Measurements from ENCODE around the gene SIGLEC10. TPM values are rescaled to one million over a fixed set of nuclear protein-coding genes. Genes with fewer than 3 reads are reported as not detected.

The SIGLEC10 gene
- total RNA-seq, 1 experiment from 2014 or later: not detected

DNA sequence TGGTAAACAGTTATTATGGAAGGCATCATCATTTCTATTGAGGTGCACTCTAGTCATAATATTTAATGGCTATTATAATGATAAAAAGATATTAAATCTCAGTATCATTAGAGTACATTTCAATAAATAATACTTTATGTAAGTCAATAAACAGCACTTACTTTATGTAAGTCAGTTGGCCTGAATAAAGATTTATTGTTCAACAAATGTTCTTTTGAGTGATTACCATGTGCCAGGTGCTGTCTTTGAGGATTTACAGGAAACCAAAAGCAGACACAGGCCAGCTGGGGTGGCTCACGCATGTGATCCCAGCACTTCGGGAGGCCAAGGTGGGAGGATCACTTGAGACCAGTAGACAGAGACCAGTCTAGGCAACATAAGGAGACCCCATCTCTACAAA lies 40.0 kb downstream of the SIGLEC10 start:
- H3K27ac ChIP-seq: no peak overlapping the region
- H3K9me3 ChIP-seq (ENCODE audit: insufficient read depth, low read depth): no peaks in the 10 kb centered on the region
- no peak overlapping the region for H3K4me2 ChIP-seq
- H3K79me2 ChIP-seq (ENCODE audit: low read depth): no peaks in the 10 kb centered on the region
- intact Hi-C loops (cut with micrococcal nuclease; ENCODE audit: unreplicated experiment): no loop called here
- no peaks in the 10 kb centered on the region for H3K4me1 ChIP-seq (replicated peaks; ENCODE audit: insufficient read depth)
- no peak for DNase-seq
- no peaks in the 10 kb centered on the region for H3F3A ChIP-seq (ENCODE audit: insufficient read depth, low read depth)
- TF ChIP-seq CTCF (conservative IDR thresholded peaks at IDR 0.05): no peak
- no peak for TF ChIP-seq EZH2 (IDR thresholded peaks at IDR 0.05; ENCODE audit: low read depth)
- no peak overlapping the region for H2AFZ ChIP-seq
- POLR2A ChIA-PET (ENCODE audit: unreplicated experiment): no interaction called here
- BruUV-seq (replicated peaks): no TSS peak
- H3K9me2 ChIP-seq (ENCODE audit: insufficient read depth): no peaks in the 10 kb centered on the region
- H3K36me3 ChIP-seq (ENCODE audit: low read depth): no peaks in the 10 kb centered on the region
- no peaks in the 10 kb centered on the region for H4K20me1 ChIP-seq (ENCODE audit: insufficient read depth)
- no peak overlapping the region for H3K4me3 ChIP-seq
- H3K27me3 ChIP-seq (ENCODE audit: insufficient read depth, low read depth): peaks cover 18% of the 10 kb centered on the region
- CTCF ChIA-PET: no interaction called here

DNA sequence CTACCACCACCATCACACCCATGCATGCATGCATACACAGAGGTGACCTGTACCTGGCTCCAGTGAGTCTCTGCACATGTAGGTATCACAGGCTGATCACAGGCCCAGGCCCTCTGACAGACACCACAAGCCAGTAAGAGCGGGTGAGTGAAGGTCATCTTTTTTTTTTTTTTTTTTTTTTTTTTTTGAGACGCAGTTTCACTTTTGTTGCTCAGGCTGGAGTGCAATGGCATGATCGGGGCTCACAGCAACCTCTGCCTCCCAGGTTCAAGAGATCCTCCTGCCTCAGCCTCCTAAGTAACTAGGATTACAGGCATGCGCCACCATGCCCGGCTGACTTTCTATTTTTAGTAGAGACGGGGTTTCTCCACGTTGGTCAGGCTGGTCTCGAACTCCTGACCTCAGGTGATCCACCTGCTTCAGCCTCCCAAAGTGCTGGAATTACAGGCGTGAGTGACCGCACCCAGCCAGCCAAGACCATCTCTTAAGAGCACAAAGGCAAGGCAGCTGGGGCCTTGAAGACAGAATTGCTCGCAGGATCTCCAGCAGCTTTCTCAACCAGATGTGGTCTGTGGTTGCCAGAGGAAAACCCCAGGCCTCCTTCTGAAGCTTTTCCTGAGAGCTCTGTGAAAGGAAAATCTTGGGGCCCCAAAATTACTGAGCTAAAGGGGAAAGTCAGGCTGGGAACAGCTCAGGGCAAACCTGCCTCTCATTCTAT lies 41.8 kb downstream of the SIGLEC10 start:
- Histone ChIP-seq H3K4me2 (no peak overlapping the region), H3K4me1 (replicated peaks; ENCODE audit: insufficient read depth) (no peaks in the 10 kb centered on the region), H3K79me2 (ENCODE audit: low read depth) (no peaks in the 10 kb centered on the region), H4K20me1 (ENCODE audit: insufficient read depth) (no peaks in the 10 kb centered on the region), H2AFZ (no peak overlapping the region), H3K27ac (no peak overlapping the region), H3K9me3 (ENCODE audit: insufficient read depth, low read depth) (no peaks in the 10 kb centered on the region), H3K4me3 (no peak overlapping the region), H3K27me3 (ENCODE audit: insufficient read depth, low read depth) (peaks cover 35% of the 10 kb centered on the region), H3K9me2 (ENCODE audit: insufficient read depth) (no peaks in the 10 kb centered on the region), H3F3A (ENCODE audit: insufficient read depth, low read depth) (no peaks in the 10 kb centered on the region), H3K36me3 (ENCODE audit: low read depth) (no peaks in the 10 kb centered on the region)
- intact Hi-C loops (cut with micrococcal nuclease; ENCODE audit: unreplicated experiment): no loop called here
- no peak for TF ChIP-seq CTCF (conservative IDR thresholded peaks at IDR 0.05)
- no peak for TF ChIP-seq EZH2 (IDR thresholded peaks at IDR 0.05; ENCODE audit: low read depth)
- POLR2A ChIA-PET (ENCODE audit: unreplicated experiment): no interaction called here
- no TSS peak for BruUV-seq (replicated peaks)
- no peak for DNase-seq
- CTCF ChIA-PET: no interaction called here

GRCh38 chr19:51372649-51373504 lies 44.6 kb downstream of the SIGLEC10 start, which contains the start of gene NKG7:
Gene NKG7, minus strand, starts transcription at chr19:51372654. Its CDS starts 119 bp downstream, at chr19:51372535.
- BruUV-seq (replicated peaks): no TSS peak
- POLR2A ChIA-PET (ENCODE audit: unreplicated experiment): no interaction called here

More at GRCh38 chr19:51372649-51373504, 44.6 kb downstream of the SIGLEC10 start, which contains the start of gene NKG7:
- Histone ChIP-seq H3K36me3 (ENCODE audit: low read depth) (no peaks in the 10 kb centered on the region), H3K9me3 (ENCODE audit: insufficient read depth, low read depth) (no peaks in the 10 kb centered on the region), H3K79me2 (ENCODE audit: low read depth) (no peaks in the 10 kb centered on the region), H3F3A (ENCODE audit: insufficient read depth, low read depth) (no peaks in the 10 kb centered on the region), H4K20me1 (ENCODE audit: insufficient read depth) (no peaks in the 10 kb centered on the region), H3K4me1 (replicated peaks; ENCODE audit: insufficient read depth) (peaks cover 5% of the 10 kb centered on the region; the same call in 1 of the 2 replicates), H3K4me2 (no peak within 1 kb of the TSS), H3K27me3 (ENCODE audit: insufficient read depth, low read depth) (peaks cover 39% of the 10 kb centered on the region), H3K27ac (no peak within 1 kb of the TSS), H3K9me2 (ENCODE audit: insufficient read depth) (no peaks in the 10 kb centered on the region), H3K4me3 (no peak within 1 kb of the TSS), H2AFZ (no peak within 1 kb of the TSS)
- TF ChIP-seq EZH2 (IDR thresholded peaks at IDR 0.05; ENCODE audit: low read depth) (no peak), CTCF (conservative IDR thresholded peaks at IDR 0.05) (no peak)
- intact Hi-C loops (cut with micrococcal nuclease; ENCODE audit: unreplicated experiment): no loop called here
- CTCF ChIA-PET: no interaction called here
- no peak for DNase-seq
